Endothelial cell (in vitro differentiated cells): Measurements from ENCODE around the gene SREK1IP1. TPM values are rescaled to one million over a fixed set of nuclear protein-coding genes. Genes with fewer than 3 reads are reported as not detected.

ENCODE experiments used
- DNase-seq: peaks from one replicate; pipeline ENCODE4 v3.0.0; 2021; ENCODE audit warnings: low spot score
- H3K27ac Mint-ChIP-seq: one replicate; pipeline ENCODE4 v1.8.0; 2021; ENCODE audit warnings: mixed read lengths, inconsistent platforms; ENCODE audit not compliant: unreplicated experiment
- H3K27me3 Mint-ChIP-seq: one replicate; pipeline ENCODE4 v1.8.0; 2021; ENCODE audit warnings: mild to moderate bottlenecking, moderate library complexity, mixed read lengths, inconsistent platforms; ENCODE audit not compliant: unreplicated experiment
- H3K36me3 Mint-ChIP-seq: one replicate; pipeline ENCODE4 v1.8.0; 2021; ENCODE audit warnings: mild to moderate bottlenecking, low read depth, mixed read lengths, inconsistent platforms; ENCODE audit not compliant: unreplicated experiment
- H3K4me1 Mint-ChIP-seq: one replicate; pipeline ENCODE4 v1.8.0; 2021; ENCODE audit warnings: mild to moderate bottlenecking, mixed read lengths, inconsistent platforms; ENCODE audit not compliant: unreplicated experiment
- H3K4me3 Mint-ChIP-seq: one replicate; pipeline ENCODE4 v1.8.0; 2021; ENCODE audit warnings: mild to moderate bottlenecking, mixed read lengths, inconsistent platforms; ENCODE audit not compliant: unreplicated experiment
- H3K9me3 Mint-ChIP-seq: one replicate; pipeline ENCODE4 v1.8.0; 2021; ENCODE audit warnings: mixed read lengths, inconsistent platforms; ENCODE audit not compliant: unreplicated experiment
- CTCF ChIP-seq: fragments of 200-600 bp; sonication (generic); IDR thresholded peaks from one replicate; pipeline ENCODE4 v1.5.0; 2021; ENCODE audit warnings: antibody characterized with exemption; ENCODE audit not compliant: unreplicated experiment
- total RNA-seq: library from RNA; stranded (reverse); fragmentation: NEBNext Ultra II Directional; extraction: Animal tissue kit (Norgen Biotek cat#: 25700); gene quantifications from one replicate; pipeline ENCODE4 v1.2.1, GENCODE V29; 2021; ENCODE audit not compliant: unreplicated experiment

The SREK1IP1 gene
- total RNA-seq, 1 donor from 2014 or later, result 28.8 TPM

GRCh38 chr5:64758901-64759300 lies 9.6 kb downstream of the SREK1IP1 start:
- H3K4me3 Mint-ChIP-seq, result no peak overlapping the region
- no peak for DNase-seq
- no peaks in the 10 kb centered on the region for H3K27me3 Mint-ChIP-seq
- H3K4me1 Mint-ChIP-seq, result peaks cover 18% of the 10 kb centered on the region
- no peak for TF ChIP-seq CTCF
- no peaks in the 10 kb centered on the region for H3K9me3 Mint-ChIP-seq
- peaks cover 10% of the 10 kb centered on the region for H3K36me3 Mint-ChIP-seq
- peak overlapping the region; percentile 14 for H3K27ac Mint-ChIP-seq

DNA sequence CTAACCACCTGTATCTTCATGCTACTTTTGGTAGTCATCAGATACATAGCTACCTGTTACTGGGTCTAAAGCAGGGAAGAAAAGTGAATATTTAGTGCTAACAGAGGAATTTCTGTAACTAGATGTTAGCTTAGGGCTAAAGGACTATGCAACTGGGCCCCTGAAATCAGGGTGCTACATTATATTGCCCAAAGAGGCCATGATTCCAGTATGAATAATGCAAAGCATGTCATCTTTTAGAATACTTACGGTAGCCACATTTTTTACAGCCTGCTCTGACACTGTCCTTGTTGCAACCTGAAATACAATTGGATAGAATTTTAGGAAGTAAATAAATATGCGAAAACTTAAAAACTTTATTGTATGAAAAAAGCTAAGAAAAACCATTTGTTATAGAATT lies 14.4 kb downstream of the SREK1IP1 start:
- no peaks in the 10 kb centered on the region for H3K27me3 Mint-ChIP-seq
- H3K4me3 Mint-ChIP-seq, result no peak overlapping the region
- no peaks in the 10 kb centered on the region for H3K9me3 Mint-ChIP-seq
- no peaks in the 10 kb centered on the region for H3K4me1 Mint-ChIP-seq
- no peak for TF ChIP-seq CTCF
- H3K27ac Mint-ChIP-seq, result no peak overlapping the region
- peaks cover 10% of the 10 kb centered on the region for H3K36me3 Mint-ChIP-seq
- DNase-seq, result no peak

DNA sequence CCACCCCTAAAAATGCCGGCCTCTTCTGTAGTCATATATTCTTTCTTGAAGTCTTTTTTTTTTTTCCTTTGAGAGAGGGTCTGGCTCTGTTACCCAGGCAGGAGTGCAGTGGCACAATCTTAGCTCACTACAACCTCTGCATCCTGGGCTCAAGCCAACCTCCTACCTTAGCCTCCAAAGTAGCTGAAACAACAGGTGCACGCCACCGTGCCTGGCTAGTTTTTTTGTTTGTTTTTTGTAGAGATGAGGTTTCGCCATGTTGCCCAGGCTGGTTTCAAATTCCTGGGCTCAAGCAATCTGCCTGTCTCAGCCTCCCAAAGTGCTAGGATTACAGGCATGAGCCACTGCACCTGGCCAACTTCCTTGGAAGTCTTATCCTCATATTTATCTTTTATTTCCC lies 19.1 kb downstream of the SREK1IP1 start:
- peaks cover 2% of the 10 kb centered on the region for H3K36me3 Mint-ChIP-seq
- no peak overlapping the region for H3K27ac Mint-ChIP-seq
- H3K27me3 Mint-ChIP-seq, result no peaks in the 10 kb centered on the region

GRCh38 chr5:64746446-64746845 lies 22.0 kb downstream of the SREK1IP1 start:
- no peak for TF ChIP-seq CTCF
- no peaks in the 10 kb centered on the region for H3K9me3 Mint-ChIP-seq
- H3K36me3 Mint-ChIP-seq, result peaks cover 3% of the 10 kb centered on the region
- H3K27ac Mint-ChIP-seq, result no peak overlapping the region
- no peak overlapping the region for H3K4me3 Mint-ChIP-seq
- no peaks in the 10 kb centered on the region for H3K27me3 Mint-ChIP-seq
- no peak for DNase-seq
- peaks cover 4% of the 10 kb centered on the region for H3K4me1 Mint-ChIP-seq

More for the DNA sequence above, 19.1 kb downstream of the SREK1IP1 start:
- Mint-ChIP-seq H3K4me1 (peaks cover 4% of the 10 kb centered on the region), H3K9me3 (no peaks in the 10 kb centered on the region), H3K4me3 (no peak overlapping the region)
- no peak for TF ChIP-seq CTCF
- DNase-seq, result no peak

DNA sequence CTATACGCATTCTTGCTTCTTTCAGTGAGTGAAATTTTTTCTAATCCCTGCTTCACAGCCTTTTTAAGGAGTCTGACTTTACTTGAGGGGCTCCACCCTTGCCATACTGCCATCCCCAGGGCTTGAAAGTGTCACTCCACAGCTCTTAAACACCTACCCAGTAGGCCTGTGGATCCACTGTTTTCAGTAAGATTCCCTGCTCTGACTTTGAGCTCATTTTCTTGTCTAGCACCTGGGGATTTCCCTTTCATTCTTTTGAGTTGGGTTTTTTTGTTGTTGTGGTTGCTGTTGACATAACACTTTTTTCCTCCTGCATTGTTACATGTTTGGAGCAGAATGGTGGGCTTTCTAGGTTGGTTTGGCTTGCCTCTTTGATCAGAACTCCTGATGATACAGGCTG lies 23.6 kb downstream of the SREK1IP1 start:
- no peaks in the 10 kb centered on the region for H3K27me3 Mint-ChIP-seq
- no peaks in the 10 kb centered on the region for H3K9me3 Mint-ChIP-seq
- peak overlapping the region; percentile 92 for H3K27ac Mint-ChIP-seq
- peaks cover 4% of the 10 kb centered on the region for H3K4me1 Mint-ChIP-seq
- peaks cover 3% of the 10 kb centered on the region for H3K36me3 Mint-ChIP-seq
- DNase-seq, result no peak
- TF ChIP-seq CTCF, result no peak
- no peak overlapping the region for H3K4me3 Mint-ChIP-seq
